ENCODE data around the gene AOPEP. TPM values are rescaled to one million over a fixed set of nuclear protein-coding genes. Genes with fewer than 3 reads are reported as not detected.

Gene AOPEP
- total RNA-seq, 1 donor from 2014 or later: 25.8 TPM

GRCh38 chr9:95024097-95024671, 297.7 kb downstream of the AOPEP start:
- no peak for TF ChIP-seq CTCF (IDR thresholded peaks at IDR 0.05; ENCODE audit: partially characterized antibody, unreplicated experiment)
- peaks cover 2% of the 10 kb centered on the region for H3K9me3 Mint-ChIP-seq (ENCODE audit: unreplicated experiment)
- H3K36me3 Mint-ChIP-seq (ENCODE audit: unreplicated experiment): no peaks in the 10 kb centered on the region
- H3K4me1 Mint-ChIP-seq (ENCODE audit: low read depth, unreplicated experiment): peaks cover 22% of the 10 kb centered on the region
- DNase-seq: no peak
- H3K4me3 Mint-ChIP-seq (ENCODE audit: unreplicated experiment): no peak overlapping the region
- H3K27ac Mint-ChIP-seq (ENCODE audit: unreplicated experiment): no peak overlapping the region
- peaks cover under 1% of the 10 kb centered on the region for H3K27me3 Mint-ChIP-seq (ENCODE audit: unreplicated experiment)

- H3K36me3 Mint-ChIP-seq (ENCODE audit: unreplicated experiment): no peaks in the 10 kb centered on the region
- peaks cover 3% of the 10 kb centered on the region for H3K9me3 Mint-ChIP-seq (ENCODE audit: unreplicated experiment)
- peak; percentile 26 for DNase-seq
- TF ChIP-seq CTCF (IDR thresholded peaks at IDR 0.05; ENCODE audit: partially characterized antibody, unreplicated experiment): no peak
- peaks cover 27% of the 10 kb centered on the region for H3K4me1 Mint-ChIP-seq (ENCODE audit: low read depth, unreplicated experiment)
- H3K27me3 Mint-ChIP-seq (ENCODE audit: unreplicated experiment): peaks cover 2% of the 10 kb centered on the region
- H3K4me3 Mint-ChIP-seq (ENCODE audit: unreplicated experiment): no peak overlapping the region
- no peak overlapping the region for H3K27ac Mint-ChIP-seq (ENCODE audit: unreplicated experiment)
Observed at GRCh38 chr9:95025213-95026147, 299.0 kb downstream of the AOPEP start.

- Mint-ChIP-seq H3K4me1 (ENCODE audit: low read depth, unreplicated experiment) (peaks cover 31% of the 10 kb centered on the region), H3K36me3 (ENCODE audit: unreplicated experiment) (no peaks in the 10 kb centered on the region), H3K4me3 (ENCODE audit: unreplicated experiment) (no peak overlapping the region), H3K9me3 (ENCODE audit: unreplicated experiment) (peaks cover 3% of the 10 kb centered on the region), H3K27ac (ENCODE audit: unreplicated experiment) (no peak overlapping the region), H3K27me3 (ENCODE audit: unreplicated experiment) (peaks cover 2% of the 10 kb centered on the region)
- TF ChIP-seq CTCF (IDR thresholded peaks at IDR 0.05; ENCODE audit: partially characterized antibody, unreplicated experiment): no peak
- DNase-seq: no peak
Observed at GRCh38 chr9:95026148-95026524, 299.6 kb downstream of the AOPEP start.

GRCh38 chr9:95027914-95028852, 301.7 kb downstream of the AOPEP start:
- H3K9me3 Mint-ChIP-seq (ENCODE audit: unreplicated experiment): peaks cover 1% of the 10 kb centered on the region
- H3K27ac Mint-ChIP-seq (ENCODE audit: unreplicated experiment): no peak overlapping the region
- peaks cover 31% of the 10 kb centered on the region for H3K4me1 Mint-ChIP-seq (ENCODE audit: low read depth, unreplicated experiment)
- no peak for TF ChIP-seq CTCF (IDR thresholded peaks at IDR 0.05; ENCODE audit: partially characterized antibody, unreplicated experiment)
- no peak for DNase-seq
- no peaks in the 10 kb centered on the region for H3K36me3 Mint-ChIP-seq (ENCODE audit: unreplicated experiment)
- peaks cover 2% of the 10 kb centered on the region for H3K27me3 Mint-ChIP-seq (ENCODE audit: unreplicated experiment)
- H3K4me3 Mint-ChIP-seq (ENCODE audit: unreplicated experiment): no peak overlapping the region
